AG04449 (cell line): Measurements from ENCODE around the gene PLCB1.

ENCODE experiments used
- CTCF ChIA-PET: fragments of 350-600 bp; formaldehyde crosslinking; extraction: SDS; loops from one replicate; lab custom pipeline; 2021; ENCODE audit warnings: antibody characterized with exemption; lab: Yijun Ruan, JAX
- POLR2A ChIA-PET: fragments of 400-600, 350-600 bp; formaldehyde crosslinking; extraction: SDS; loops from one replicate; lab custom pipeline; 2020; ENCODE audit warnings: antibody characterized with exemption, inconsistent platforms; lab: Yijun Ruan, JAX
- DNase-seq: peaks from one replicate; pipeline ENCODE4 v3.0.0-alpha.2; 2010; ENCODE audit warnings: low read depth, low spot score
- H3K4me3 ChIP-seq: 2 replicates; pipeline ENCODE4 v1.5.1; 2011; ENCODE audit warnings: low read depth, mild to moderate bottlenecking, control low read depth, low read length
- TF ChIP-seq, protein P1 (sequence below): IDR thresholded peaks from one replicate; pipeline ENCODE4 v1.5.1; 2011; ENCODE audit warnings: mild to moderate bottlenecking, moderate library complexity, low read length, control low read depth, inconsistent platforms; ENCODE audit not compliant: insufficient read depth; ENCODE audit errors: missing control alignments

Gene PLCB1

DNA sequence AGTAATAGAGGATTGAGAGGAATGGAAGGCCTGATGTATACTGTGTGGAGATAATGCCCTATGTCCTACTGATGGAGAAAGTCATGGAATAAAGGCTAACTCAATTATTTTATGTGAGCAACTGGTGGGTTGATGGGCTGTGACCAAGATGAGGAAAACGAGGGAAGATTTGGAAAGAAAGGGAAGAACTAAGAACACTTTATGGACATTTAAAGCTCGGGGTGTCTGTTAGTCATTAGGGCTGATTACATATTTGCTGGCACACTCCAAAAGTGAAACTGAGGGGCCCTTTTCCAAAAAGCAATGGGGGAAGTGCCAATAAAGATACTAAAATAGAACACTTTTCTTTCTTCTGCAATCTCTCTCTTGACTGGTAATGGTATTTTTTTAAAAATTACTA, 439.5 kb downstream of the PLCB1 start:
- H3K4me3 ChIP-seq: no peak overlapping the region
- ChIA-PET CTCF (interaction anchor here (1.1 kb wide), 1 partner anchor 181 kb away, joined by 3 read pairs; no protein-coding TSS in a partner anchor), POLR2A (no interaction called here)
- DNase-seq: no peak
- TF ChIP-seq, protein P1, sequence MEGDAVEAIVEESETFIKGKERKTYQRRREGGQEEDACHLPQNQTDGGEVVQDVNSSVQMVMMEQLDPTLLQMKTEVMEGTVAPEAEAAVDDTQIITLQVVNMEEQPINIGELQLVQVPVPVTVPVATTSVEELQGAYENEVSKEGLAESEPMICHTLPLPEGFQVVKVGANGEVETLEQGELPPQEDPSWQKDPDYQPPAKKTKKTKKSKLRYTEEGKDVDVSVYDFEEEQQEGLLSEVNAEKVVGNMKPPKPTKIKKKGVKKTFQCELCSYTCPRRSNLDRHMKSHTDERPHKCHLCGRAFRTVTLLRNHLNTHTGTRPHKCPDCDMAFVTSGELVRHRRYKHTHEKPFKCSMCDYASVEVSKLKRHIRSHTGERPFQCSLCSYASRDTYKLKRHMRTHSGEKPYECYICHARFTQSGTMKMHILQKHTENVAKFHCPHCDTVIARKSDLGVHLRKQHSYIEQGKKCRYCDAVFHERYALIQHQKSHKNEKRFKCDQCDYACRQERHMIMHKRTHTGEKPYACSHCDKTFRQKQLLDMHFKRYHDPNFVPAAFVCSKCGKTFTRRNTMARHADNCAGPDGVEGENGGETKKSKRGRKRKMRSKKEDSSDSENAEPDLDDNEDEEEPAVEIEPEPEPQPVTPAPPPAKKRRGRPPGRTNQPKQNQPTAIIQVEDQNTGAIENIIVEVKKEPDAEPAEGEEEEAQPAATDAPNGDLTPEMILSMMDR: no peak

DNA sequence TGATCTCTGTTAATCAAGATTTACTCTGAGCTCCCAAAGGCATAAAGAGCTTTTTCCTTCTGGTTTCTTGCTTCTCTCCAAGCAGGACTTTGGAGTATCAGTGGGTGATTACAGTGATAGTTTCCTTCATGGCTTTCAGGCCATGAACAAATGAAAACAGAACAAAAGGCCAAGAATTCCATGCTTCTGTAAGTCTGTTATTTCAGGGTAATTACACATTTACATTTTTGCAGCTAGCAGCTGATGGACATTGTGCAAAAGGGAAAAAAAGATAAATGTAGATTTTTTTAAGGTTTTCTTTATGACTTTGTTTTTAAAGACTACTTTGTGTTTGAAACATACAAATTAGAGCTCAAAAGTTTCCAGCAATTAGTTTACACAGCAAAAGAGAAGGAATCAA, 441.6 kb downstream of the PLCB1 start:
- no peak for DNase-seq
- POLR2A ChIA-PET: no interaction called here
- CTCF ChIA-PET: interaction anchor here (1.0 to 1.3 kb wide), 2 partner anchors 10 to 148 kb away, joined by 3 to 4 read pairs; no protein-coding TSS in a partner anchor
- no peak overlapping the region for H3K4me3 ChIP-seq
- TF ChIP-seq, protein P1: no peak

DNA sequence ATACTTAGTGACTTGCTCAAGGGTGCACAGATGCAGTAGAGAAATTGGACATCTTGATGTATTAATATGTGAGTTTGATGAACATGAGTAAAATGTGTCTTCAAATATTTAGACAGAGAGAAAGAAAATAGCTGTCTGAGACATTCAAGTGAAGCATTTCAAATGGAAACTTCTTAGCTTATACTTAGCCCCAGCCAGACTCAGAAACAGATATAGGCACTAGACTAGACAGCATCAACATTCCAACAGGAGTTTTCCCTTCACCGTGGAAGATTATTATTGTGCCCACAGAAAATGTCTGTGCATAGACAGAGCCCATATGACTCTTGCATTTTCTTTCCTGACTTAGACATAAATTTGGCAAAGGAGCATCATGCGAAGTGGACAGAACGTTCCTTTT, 443.0 kb downstream of the PLCB1 start:
- TF ChIP-seq, protein P1: no peak
- no peak for DNase-seq
- POLR2A ChIA-PET: no interaction called here
- H3K4me3 ChIP-seq: no peak overlapping the region
- CTCF ChIA-PET: no interaction called here

DNA sequence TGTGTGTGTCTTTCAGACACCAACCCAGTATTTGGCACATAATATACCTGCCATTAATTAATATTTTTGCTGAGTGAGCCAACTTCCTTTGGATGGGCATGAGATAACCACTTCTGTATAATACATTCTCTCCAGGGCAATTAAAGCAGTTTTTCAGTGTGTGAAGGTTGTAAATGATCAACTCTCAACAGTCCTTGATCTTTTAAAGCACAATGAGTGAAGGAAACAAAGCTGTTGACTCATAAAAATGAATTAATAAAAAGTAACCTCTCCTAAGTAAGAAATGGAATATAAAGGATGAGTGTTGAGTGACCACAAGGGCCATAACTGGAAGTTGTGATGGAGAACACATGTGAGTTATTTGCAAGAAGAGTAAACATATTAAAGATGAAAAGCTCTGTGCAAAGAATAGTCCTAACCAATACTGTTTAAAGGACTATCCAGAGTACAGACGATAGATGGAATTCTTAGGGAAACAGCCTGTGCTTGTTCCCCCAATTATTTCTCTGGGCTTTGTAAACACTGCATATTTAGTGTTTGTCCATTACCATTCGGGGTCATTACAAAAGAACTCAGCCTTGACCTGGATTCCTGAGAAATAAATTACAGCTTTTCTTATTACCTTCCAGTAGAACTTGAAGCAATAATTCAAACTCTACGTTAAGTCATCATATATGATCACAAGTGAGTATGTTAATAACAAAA, 446.2 kb downstream of the PLCB1 start:
- no peak for DNase-seq
- ChIA-PET CTCF (interaction anchor here (0.6 kb wide), 1 partner anchor 27 kb away, joined by 3 read pairs; no protein-coding TSS in a partner anchor), POLR2A (interaction anchor here (0.6 kb wide), 1 partner anchor 92 kb away, joined by 3 read pairs; no protein-coding TSS in a partner anchor)
- TF ChIP-seq, protein P1: no peak
- H3K4me3 ChIP-seq: no peak overlapping the region

DNA sequence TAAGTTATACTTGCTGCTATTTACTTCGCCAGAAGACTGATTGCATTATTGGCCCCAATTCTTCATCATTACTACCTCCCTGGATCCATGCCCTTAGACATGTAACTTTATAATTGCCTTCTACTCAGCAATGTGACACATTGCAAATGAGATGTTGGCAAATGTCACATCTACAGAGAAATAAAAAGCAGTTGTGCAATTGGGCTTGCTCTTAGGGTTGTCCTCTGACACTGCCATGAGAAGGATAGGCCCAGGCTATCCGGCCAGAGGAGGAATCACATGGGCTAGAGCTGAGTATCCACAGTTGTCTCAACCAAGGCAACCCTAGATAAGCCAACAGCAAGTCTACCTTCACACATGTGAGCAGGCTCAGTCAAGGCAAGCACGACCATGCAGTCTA, 447.0 kb downstream of the PLCB1 start:
- no peak overlapping the region for H3K4me3 ChIP-seq
- ChIA-PET CTCF (no interaction called here), POLR2A (no interaction called here)
- DNase-seq: no peak
- TF ChIP-seq, protein P1: no peak

DNA sequence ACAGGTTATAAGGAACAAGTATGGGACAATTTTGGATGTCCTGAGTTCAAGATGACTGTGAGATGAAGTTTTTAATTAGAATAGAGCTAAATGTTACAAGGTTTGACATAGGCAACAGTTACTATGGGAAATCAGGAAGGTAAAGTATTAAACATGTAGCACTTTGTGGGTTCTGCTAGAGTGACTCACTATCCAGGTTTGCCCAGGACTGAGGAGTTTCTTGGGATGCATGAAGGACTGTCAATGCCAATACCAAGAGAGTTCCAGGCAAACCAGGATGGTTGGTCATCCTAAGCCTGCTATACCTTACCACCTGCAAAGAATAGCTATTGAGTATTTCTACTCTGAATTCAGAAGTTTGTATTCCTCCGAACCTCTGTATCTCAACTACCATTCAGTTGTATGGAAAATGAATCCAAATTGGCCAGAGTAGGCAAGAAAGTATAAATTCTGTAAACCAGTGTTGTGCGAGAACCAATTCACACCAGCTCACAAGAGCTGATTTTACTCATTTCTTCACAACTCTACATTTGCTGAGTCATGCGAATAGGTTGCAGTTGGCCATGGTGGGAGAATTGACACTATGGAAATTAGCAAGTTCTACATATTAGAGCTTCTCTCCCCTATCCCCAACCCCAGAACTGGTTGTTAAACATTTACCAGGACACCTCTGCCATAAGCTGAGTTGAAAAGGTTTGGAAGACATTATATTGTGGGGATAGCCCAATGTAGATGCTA, 449.5 kb downstream of the PLCB1 start:
- no peak for DNase-seq
- no peak overlapping the region for H3K4me3 ChIP-seq
- ChIA-PET CTCF (interaction anchor here (1.1 to 2.1 kb wide), 3 partner anchors 12 to 537 kb away, joined by 3 to 5 read pairs (median 5); no protein-coding TSS in a partner anchor), POLR2A (no interaction called here)
- TF ChIP-seq, protein P1: no peak
